Liver (tissue), 9 donors: ENCODE results near the gene TERF2IP. TPM values are rescaled to one million over a fixed set of nuclear protein-coding genes. Genes with fewer than 3 reads are reported as not detected.

Source experiments
- DNase-seq: peaks from one replicate; pipeline ENCODE4 v3.0.0-alpha.2; 2017; ENCODE audit warnings: low spot score
- H3K27ac ChIP-seq, 2 donors: one replicate each; pipeline ENCODE4 v1.7.0; 2013; ENCODE audit warnings: inconsistent platforms in 2 of 2, low read length in 2 of 2, control low read depth in 1 of 2, low read depth in 1 of 2, mild to moderate bottlenecking in 1 of 2
- H3K27me3 ChIP-seq, 4 donors: one replicate each; pipeline versions ENCODE4 v1.6.1 to v1.7.0; 2013; ENCODE audit warnings: low read length in 3 of 4, inconsistent platforms in 1 of 4, mild to moderate bottlenecking in 1 of 4, moderate library complexity in 1 of 4; ENCODE audit not compliant: control insufficient read depth in 4 of 4, insufficient read depth in 4 of 4
- H3K36me3 ChIP-seq, 4 donors: one replicate each; pipeline versions ENCODE4 v1.6.1 to v1.7.0; 2013; ENCODE audit warnings: low read length in 3 of 4, mild to moderate bottlenecking in 3 of 4, low read depth in 1 of 4, moderate library complexity in 1 of 4; ENCODE audit not compliant: control insufficient read depth in 4 of 4, insufficient read depth in 3 of 4
- H3K4me1 ChIP-seq, 4 donors: one replicate each; pipeline versions ENCODE4 v1.6.1 to v1.7.0; 2013; ENCODE audit warnings: low read length in 3 of 4, mild to moderate bottlenecking in 3 of 4, moderate library complexity in 1 of 4; ENCODE audit not compliant: control insufficient read depth in 4 of 4, insufficient read depth in 4 of 4
- H3K4me3 ChIP-seq, 3 donors: one replicate each; pipeline versions ENCODE4 v1.6.1 to v1.7.0; 2013; ENCODE audit warnings: low read length in 3 of 3, control low read depth in 1 of 3, low read depth in 1 of 3, mild to moderate bottlenecking in 1 of 3
- H3K9ac ChIP-seq, 2 donors: one replicate each; pipeline ENCODE4 v1.7.0; 2013; ENCODE audit warnings: low read length in 2 of 2, mild to moderate bottlenecking in 2 of 2, moderate library complexity in 2 of 2, control low read depth in 1 of 2, low read depth in 1 of 2
- H3K9me3 ChIP-seq, 4 donors: one replicate each; pipeline versions ENCODE4 v1.6.1 to v1.7.0; 2013; ENCODE audit warnings: low read length in 3 of 4; ENCODE audit not compliant: control insufficient read depth in 4 of 4
- EGR1 ChIP-seq, 2 donors: IDR thresholded peaks; 2 replicates each; pipeline ENCODE4 v1.6.1; 2016 to 2018; ENCODE audit warnings: antibody characterized with exemption in 2 of 2, low read depth in 2 of 2
- FOXA1 ChIP-seq: IDR thresholded peaks from 2 replicates; pipeline ENCODE4 v1.6.1; 2016; ENCODE audit warnings: antibody characterized with exemption
- FOXA2 ChIP-seq: IDR thresholded peaks from 2 replicates; pipeline ENCODE4 v1.6.1; 2016; ENCODE audit warnings: antibody characterized with exemption
- GABPA ChIP-seq, 2 donors: IDR thresholded peaks in 1 of 2; conservative IDR thresholded peaks in 1 of 2; 2 replicates each; pipeline ENCODE4 v1.6.1; 2016; ENCODE audit warnings: antibody characterized with exemption in 2 of 2, mild to moderate bottlenecking in 1 of 2, moderate library complexity in 1 of 2
- HNF4G ChIP-seq: IDR thresholded peaks from 2 replicates; pipeline ENCODE4 v1.6.1; 2016; ENCODE audit warnings: antibody characterized with exemption
- JUND ChIP-seq, 2 donors: IDR thresholded peaks; 2 replicates each; pipeline ENCODE4 v1.6.1; 2016; ENCODE audit warnings: antibody characterized with exemption in 2 of 2
- RAD21 ChIP-seq, 2 donors: IDR thresholded peaks; 2 replicates each; pipeline ENCODE4 v1.6.1; 2016; ENCODE audit warnings: antibody characterized with exemption in 2 of 2, mild to moderate bottlenecking in 2 of 2
- RXRA ChIP-seq, 2 donors: IDR thresholded peaks; 2 replicates each; pipeline ENCODE4 v1.6.1; 2017 to 2018; ENCODE audit warnings: antibody characterized with exemption in 2 of 2, mild to moderate bottlenecking in 1 of 2
- SP1 ChIP-seq: IDR thresholded peaks from 2 replicates; pipeline ENCODE4 v1.6.1; 2018; ENCODE audit warnings: antibody characterized with exemption, mild to moderate bottlenecking
- TAF1 ChIP-seq: conservative IDR thresholded peaks from 2 replicates; pipeline ENCODE4 v1.6.1; 2016; ENCODE audit warnings: antibody characterized with exemption, mild to moderate bottlenecking
- YY1 ChIP-seq: IDR thresholded peaks from 2 replicates; pipeline ENCODE4 v1.6.1; 2016; ENCODE audit warnings: antibody characterized with exemption, mild to moderate bottlenecking
- WGBS: extraction: QIAGEN DNeasy Blood & Tissue Kit; methylation state at CpG from one replicate; pipeline ENCODE4 v1.1.7; 2013; 5-methylcytosine and 5-hydroxymethylcytosine counted together
- polyA plus RNA-seq, 2 donors: library from polyadenylated mRNA; stranded (reverse) in 1 of 2; unstranded in 1 of 2; fragments of 200-250 nt in 1 of 2; fragments of >200 nt in 1 of 2; fragmentation: Nextera tagmentation in 1 of 2; extraction: Ambion mirVana in 1 of 2; gene quantifications; one replicate each; pipeline versions ENCODE4 v1.2.1 to v1.2.3, GENCODE V29; 2013 to 2015
- total RNA-seq, 2 donors: library from RNA; depleted of rRNA; stranded (reverse); fragments of >200 nt; gene quantifications; one replicate each; pipeline ENCODE4 v1.2.3, GENCODE V29; 2014
- TF ChIP-seq, protein P1 (sequence below): IDR thresholded peaks from 2 replicates; pipeline ENCODE4 v1.6.1; 2016; ENCODE audit warnings: antibody characterized with exemption, mild to moderate bottlenecking
- TF ChIP-seq, protein P2 (sequence below): IDR thresholded peaks from 2 replicates; pipeline ENCODE4 v1.6.1; 2016; ENCODE audit warnings: antibody characterized with exemption
- TF ChIP-seq, protein P3 (sequence below): fragments of 150-350 bp; IDR thresholded peaks from 2 replicates; pipeline ENCODE4 v1.5.1; 2017; ENCODE audit warnings: improper control_type of control experiment, low read depth, low read length; ENCODE audit not compliant: missing input control
- TF ChIP-seq, protein P4 (sequence below): IDR thresholded peaks from 2 replicates; pipeline ENCODE4 v1.6.1; 2016; ENCODE audit warnings: antibody characterized with exemption
- TF ChIP-seq, protein P5 (sequence below): IDR thresholded peaks from 2 replicates; pipeline ENCODE4 v1.6.1; 2016; ENCODE audit warnings: antibody characterized with exemption
- donor health status: healthy.
- donor health status: healthy.
- donor health status: healthy.
- donor health status: healthy.
- donor health status: healthy.

Gene TERF2IP
- total and polyA plus RNA-seq, 4 donors = 21.7 to 69.5 (median 23.2) TPM

DNA sequence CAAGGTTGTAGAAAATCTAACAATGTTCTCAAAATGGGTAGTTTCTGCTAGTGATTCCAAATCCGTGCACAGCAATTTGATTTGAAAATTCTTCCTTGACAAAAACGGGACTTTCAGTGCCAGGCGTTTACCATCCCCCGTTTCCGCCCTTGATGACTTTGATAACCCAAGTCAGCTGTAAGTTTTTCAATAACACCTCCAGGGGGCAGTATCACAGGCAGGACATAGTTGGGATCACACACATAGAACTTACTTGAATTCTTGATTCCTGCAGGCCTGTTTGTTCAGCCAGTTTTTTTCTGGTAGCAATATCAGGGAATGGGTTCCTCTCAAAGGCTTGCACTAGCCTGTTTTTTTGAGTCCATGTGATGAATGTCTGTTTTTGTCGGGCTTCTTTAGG, 48.1 kb downstream of the TERF2IP start:
- Histone ChIP-seq H3K9me3 (no peaks in the 10 kb centered on the region), H3K27me3 (no peaks in the 10 kb centered on the region), H3K27ac (no peak overlapping the region), H3K4me1 (no peaks in the 10 kb centered on the region), H3K36me3 (no peaks in the 10 kb centered on the region), H3K4me3 (no peak overlapping the region), H3K9ac (no peak overlapping the region)
- no peak for DNase-seq
- TF ChIP-seq, protein P1, sequence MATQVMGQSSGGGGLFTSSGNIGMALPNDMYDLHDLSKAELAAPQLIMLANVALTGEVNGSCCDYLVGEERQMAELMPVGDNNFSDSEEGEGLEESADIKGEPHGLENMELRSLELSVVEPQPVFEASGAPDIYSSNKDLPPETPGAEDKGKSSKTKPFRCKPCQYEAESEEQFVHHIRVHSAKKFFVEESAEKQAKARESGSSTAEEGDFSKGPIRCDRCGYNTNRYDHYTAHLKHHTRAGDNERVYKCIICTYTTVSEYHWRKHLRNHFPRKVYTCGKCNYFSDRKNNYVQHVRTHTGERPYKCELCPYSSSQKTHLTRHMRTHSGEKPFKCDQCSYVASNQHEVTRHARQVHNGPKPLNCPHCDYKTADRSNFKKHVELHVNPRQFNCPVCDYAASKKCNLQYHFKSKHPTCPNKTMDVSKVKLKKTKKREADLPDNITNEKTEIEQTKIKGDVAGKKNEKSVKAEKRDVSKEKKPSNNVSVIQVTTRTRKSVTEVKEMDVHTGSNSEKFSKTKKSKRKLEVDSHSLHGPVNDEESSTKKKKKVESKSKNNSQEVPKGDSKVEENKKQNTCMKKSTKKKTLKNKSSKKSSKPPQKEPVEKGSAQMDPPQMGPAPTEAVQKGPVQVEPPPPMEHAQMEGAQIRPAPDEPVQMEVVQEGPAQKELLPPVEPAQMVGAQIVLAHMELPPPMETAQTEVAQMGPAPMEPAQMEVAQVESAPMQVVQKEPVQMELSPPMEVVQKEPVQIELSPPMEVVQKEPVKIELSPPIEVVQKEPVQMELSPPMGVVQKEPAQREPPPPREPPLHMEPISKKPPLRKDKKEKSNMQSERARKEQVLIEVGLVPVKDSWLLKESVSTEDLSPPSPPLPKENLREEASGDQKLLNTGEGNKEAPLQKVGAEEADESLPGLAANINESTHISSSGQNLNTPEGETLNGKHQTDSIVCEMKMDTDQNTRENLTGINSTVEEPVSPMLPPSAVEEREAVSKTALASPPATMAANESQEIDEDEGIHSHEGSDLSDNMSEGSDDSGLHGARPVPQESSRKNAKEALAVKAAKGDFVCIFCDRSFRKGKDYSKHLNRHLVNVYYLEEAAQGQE = no peak
- TF ChIP-seq RXRA (IDR thresholded peaks at IDR 0.05) = no peak
- no peak for TF ChIP-seq YY1
- TF ChIP-seq RAD21 (IDR thresholded peaks at IDR 0.05) = no peak
- 83% methylated on average over 6 of the region's 6 CpGs for WGBS

DNA sequence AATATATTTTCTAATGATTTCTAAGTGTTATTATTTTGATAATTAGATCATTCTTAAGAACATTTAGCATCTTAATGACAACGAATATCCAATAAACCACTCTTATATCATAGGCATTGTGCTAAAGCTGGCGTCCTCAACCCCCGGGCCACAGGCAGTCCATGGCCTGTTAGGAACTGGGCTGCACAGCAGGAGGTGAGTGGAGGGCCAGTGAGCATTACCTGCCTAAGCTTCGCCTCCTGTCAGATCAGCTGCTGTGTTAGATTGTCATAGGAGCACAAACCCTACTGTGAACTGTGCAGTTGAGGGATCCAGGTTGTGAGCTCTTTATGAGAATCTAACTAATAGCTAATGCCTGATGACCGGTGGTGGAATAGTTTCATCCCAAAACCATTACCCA, 50.0 kb downstream of the TERF2IP start:
- no peak for DNase-seq
- Histone ChIP-seq H3K4me3 (no peak overlapping the region), H3K27me3 (no peaks in the 10 kb centered on the region), H3K27ac (no peak overlapping the region), H3K36me3 (no peaks in the 10 kb centered on the region), H3K9ac (no peak overlapping the region), H3K9me3 (no peaks in the 10 kb centered on the region), H3K4me1 (no peaks in the 10 kb centered on the region)
- WGBS = 88% methylated on average over 5 of the region's 5 CpGs
- TF ChIP-seq YY1 (no peak), JUND (IDR thresholded peaks at IDR 0.05) (no peak), FOXA2 (no peak), HNF4G (no peak), GABPA (IDR thresholded peaks at IDR 0.05 in 1 of 2, conservative IDR thresholded peaks at IDR 0.05 in 1 of 2) (no peak), RXRA (IDR thresholded peaks at IDR 0.05) (no peak)
- TF ChIP-seq, protein P2, sequence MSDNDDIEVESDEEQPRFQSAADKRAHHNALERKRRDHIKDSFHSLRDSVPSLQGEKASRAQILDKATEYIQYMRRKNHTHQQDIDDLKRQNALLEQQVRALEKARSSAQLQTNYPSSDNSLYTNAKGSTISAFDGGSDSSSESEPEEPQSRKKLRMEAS = no peak
- TF ChIP-seq, protein P3, sequence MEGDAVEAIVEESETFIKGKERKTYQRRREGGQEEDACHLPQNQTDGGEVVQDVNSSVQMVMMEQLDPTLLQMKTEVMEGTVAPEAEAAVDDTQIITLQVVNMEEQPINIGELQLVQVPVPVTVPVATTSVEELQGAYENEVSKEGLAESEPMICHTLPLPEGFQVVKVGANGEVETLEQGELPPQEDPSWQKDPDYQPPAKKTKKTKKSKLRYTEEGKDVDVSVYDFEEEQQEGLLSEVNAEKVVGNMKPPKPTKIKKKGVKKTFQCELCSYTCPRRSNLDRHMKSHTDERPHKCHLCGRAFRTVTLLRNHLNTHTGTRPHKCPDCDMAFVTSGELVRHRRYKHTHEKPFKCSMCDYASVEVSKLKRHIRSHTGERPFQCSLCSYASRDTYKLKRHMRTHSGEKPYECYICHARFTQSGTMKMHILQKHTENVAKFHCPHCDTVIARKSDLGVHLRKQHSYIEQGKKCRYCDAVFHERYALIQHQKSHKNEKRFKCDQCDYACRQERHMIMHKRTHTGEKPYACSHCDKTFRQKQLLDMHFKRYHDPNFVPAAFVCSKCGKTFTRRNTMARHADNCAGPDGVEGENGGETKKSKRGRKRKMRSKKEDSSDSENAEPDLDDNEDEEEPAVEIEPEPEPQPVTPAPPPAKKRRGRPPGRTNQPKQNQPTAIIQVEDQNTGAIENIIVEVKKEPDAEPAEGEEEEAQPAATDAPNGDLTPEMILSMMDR = no peak
- TF ChIP-seq, protein P4, sequence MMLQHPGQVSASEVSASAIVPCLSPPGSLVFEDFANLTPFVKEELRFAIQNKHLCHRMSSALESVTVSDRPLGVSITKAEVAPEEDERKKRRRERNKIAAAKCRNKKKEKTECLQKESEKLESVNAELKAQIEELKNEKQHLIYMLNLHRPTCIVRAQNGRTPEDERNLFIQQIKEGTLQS = no peak

DNA sequence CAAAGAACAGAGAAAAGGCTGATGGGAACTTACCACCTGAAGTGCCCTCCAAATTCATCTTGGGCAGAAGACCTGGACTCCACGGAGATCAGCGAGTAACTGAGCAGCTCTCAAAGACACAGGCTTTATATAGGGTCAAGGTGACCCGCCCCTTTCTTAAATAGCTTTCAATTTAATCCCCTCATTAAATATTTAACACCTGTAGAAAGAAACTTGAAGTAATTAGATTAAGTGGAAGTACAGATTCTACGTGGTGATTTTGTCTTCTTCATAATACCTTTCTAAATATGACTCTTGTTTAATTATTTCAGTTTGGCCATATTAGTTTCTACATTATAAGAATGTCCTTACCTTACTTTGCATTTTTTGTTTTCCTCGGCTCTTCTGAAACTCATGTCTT, 53.8 kb downstream of the TERF2IP start, which contains the start of gene DUXB:
Gene DUXB (minus strand): TSS at position 101 of the 400 bp plus-strand sequence. CDS start 43 bp downstream, at position 58.
- Histone ChIP-seq H3K9me3 (no peaks in the 10 kb centered on the region), H3K4me3 (no peak within 1 kb of the TSS), H3K4me1 (no peaks in the 10 kb centered on the region), H3K36me3 (no peaks in the 10 kb centered on the region), H3K27ac (no peak within 1 kb of the TSS), H3K9ac (no peak within 1 kb of the TSS), H3K27me3 (no peaks in the 10 kb centered on the region)
- 89% methylated on average over 5 of the region's 5 CpGs for WGBS
- no peak for DNase-seq
- TF ChIP-seq JUND (IDR thresholded peaks at IDR 0.05) (no peak), EGR1 (IDR thresholded peaks at IDR 0.05; ENCODE audit: low read depth in 2 of 2) (no peak), FOXA1 (no peak), HNF4G (no peak), FOXA2 (no peak), TAF1 (no peak), SP1 (no peak), GABPA (IDR thresholded peaks at IDR 0.05 in 1 of 2, conservative IDR thresholded peaks at IDR 0.05 in 1 of 2) (no peak), RAD21 (IDR thresholded peaks at IDR 0.05) (no peak)
- TF ChIP-seq, protein P5, sequence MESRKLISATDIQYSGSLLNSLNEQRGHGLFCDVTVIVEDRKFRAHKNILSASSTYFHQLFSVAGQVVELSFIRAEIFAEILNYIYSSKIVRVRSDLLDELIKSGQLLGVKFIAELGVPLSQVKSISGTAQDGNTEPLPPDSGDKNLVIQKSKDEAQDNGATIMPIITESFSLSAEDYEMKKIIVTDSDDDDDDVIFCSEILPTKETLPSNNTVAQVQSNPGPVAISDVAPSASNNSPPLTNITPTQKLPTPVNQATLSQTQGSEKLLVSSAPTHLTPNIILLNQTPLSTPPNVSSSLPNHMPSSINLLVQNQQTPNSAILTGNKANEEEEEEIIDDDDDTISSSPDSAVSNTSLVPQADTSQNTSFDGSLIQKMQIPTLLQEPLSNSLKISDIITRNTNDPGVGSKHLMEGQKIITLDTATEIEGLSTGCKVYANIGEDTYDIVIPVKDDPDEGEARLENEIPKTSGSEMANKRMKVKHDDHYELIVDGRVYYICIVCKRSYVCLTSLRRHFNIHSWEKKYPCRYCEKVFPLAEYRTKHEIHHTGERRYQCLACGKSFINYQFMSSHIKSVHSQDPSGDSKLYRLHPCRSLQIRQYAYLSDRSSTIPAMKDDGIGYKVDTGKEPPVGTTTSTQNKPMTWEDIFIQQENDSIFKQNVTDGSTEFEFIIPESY = no peak
- TF ChIP-seq, protein P4 = no peak
- TF ChIP-seq, protein P1 = no peak
